ENCODE results near the gene MUC5AC.

MUC5AC gene

GRCh38 chr11:1113405-1114201, 44.1 kb upstream of the MUC5AC start:
- TF ChIP-seq, protein P1, sequence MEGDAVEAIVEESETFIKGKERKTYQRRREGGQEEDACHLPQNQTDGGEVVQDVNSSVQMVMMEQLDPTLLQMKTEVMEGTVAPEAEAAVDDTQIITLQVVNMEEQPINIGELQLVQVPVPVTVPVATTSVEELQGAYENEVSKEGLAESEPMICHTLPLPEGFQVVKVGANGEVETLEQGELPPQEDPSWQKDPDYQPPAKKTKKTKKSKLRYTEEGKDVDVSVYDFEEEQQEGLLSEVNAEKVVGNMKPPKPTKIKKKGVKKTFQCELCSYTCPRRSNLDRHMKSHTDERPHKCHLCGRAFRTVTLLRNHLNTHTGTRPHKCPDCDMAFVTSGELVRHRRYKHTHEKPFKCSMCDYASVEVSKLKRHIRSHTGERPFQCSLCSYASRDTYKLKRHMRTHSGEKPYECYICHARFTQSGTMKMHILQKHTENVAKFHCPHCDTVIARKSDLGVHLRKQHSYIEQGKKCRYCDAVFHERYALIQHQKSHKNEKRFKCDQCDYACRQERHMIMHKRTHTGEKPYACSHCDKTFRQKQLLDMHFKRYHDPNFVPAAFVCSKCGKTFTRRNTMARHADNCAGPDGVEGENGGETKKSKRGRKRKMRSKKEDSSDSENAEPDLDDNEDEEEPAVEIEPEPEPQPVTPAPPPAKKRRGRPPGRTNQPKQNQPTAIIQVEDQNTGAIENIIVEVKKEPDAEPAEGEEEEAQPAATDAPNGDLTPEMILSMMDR (IDR thresholded peaks at IDR 0.05) = no peak

DNA sequence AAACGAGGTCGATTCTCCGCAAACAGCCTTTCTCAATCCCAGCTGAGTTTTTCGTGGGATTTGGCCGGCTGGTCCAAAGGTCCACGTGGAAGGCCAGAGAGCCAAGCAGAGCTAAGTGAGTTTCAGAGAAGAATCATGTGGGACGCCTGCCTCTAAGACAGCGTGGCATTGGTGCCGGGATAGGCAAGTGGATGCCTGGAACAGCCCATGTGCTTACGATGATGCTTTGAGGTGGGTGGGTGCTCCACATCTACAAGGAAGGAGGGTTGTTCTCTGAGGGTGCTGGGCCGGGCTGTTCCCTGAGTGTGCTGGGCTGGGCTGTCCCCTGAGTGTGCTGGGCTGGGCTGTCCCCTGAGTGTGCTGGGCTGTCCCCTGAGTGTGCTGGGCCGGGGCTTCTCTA, 41.6 kb upstream of the MUC5AC start:
- TF ChIP-seq, protein P1 (IDR thresholded peaks at IDR 0.05) = no peak

- TF ChIP-seq, protein P1 (IDR thresholded peaks at IDR 0.05) = no peak
Measured at GRCh38 chr11:1116666-1117390, 40.9 kb upstream of the MUC5AC start.

- TF ChIP-seq, protein P1 (IDR thresholded peaks at IDR 0.05) = no peak
Measured at GRCh38 chr11:1117992-1118391, 39.8 kb upstream of the MUC5AC start.

DNA sequence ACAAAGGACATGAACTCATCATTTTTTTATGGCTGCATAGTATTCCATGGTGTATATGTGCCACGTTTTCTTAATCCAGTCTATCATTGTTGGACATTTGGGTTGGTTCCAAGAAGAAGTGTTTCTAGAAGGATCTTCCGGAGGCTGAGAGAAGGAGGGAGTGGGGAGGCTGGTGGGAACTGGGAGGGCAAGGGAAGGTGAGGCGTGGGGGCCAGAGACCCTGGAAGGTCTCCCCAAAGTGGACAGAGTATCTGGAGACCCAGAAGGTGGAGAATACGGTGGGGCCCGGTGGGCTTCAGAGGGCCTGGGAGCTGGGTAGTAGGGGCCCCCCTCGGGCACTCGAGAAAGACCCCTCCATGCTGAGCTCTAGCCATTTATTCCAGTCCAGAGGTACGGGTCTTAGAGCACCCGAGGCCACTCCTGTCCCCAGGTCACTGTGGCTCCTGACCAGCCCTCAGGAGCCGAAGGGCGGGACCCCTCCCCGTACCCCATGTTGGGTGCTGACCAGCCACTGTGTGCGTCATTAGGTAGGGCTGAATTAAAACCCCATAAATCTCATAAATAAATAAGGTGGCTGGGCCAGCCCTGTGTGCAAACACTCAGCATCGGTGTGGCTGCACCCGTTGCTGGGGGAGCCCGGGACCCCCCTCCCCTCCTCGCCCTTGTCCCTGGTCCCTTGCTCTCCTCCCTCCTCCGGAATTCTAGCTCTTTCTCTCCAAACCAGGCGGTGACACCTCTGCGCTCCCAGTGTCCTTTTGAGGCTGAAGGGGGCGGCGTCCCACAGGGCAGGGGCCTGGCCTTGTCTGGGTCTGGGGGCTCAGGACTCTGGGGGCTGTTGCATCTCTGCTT, 38.8 kb upstream of the MUC5AC start:
- TF ChIP-seq, protein P1 (IDR thresholded peaks at IDR 0.05) = no peak

DNA sequence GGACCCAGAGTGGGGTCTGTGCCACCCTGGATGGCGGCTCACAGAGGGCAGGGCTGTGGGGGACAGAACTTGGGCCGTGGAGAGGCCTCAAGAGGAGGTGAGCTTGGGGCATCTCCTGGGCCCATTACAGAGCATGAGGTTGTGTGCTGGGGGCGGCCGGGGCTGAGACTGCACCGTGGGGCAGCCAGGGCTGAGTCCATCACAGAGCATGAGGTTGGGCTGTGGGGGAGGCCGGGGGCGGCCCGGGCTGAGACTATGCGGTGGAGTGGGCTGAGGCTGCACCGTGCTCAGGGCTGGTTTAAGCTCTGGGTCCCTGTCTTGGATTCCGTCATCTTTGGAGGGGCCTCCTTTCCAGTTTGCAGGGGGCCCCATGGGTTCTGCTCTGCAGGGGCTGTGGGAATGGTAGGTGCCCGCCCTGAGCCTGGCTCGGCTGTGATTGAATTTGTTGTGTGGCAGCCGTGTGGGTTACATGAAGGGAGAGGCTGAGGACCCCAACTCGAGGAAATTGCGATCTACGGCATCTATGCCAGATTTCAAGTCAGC, 38.1 kb upstream of the MUC5AC start:
- TF ChIP-seq, protein P1 (IDR thresholded peaks at IDR 0.05) = no peak

Measured in LNCAP (cell line).